ENCODE results near the gene MYOM1.

- TF ChIP-seq POLR2A (IDR thresholded peaks at IDR 0.05) (no peak), CTCF (IDR thresholded peaks at IDR 0.05) (no peak)
These were observed 2.8 kb downstream of the MYOM1 start for GRCh38 chr18:3216987-3217386.
